Keratinocyte (primary cell): ENCODE data around the gene NFASC. TPM values are rescaled to one million over a fixed set of nuclear protein-coding genes. Genes with fewer than 3 reads are reported as not detected.

Source experiments
- DNase-seq: peaks from one replicate; pipeline ENCODE4 v3.0.0-alpha.2; 2011; ENCODE audit warnings: low read depth, missing footprints, low spot score
- FAIRE-seq: peaks from 2 replicates; lab custom pipeline; 2011; peaks lifted over from hg19 to GRCh38; lab: Jason Lieb, UNC
- H2AFZ ChIP-seq: 2 replicates; pipeline ENCODE4 v1.6.0; 2012; ENCODE audit warnings: low read length, control low read depth, inconsistent platforms; ENCODE audit not compliant: control insufficient read depth
- H3K27ac ChIP-seq: 2 replicates; pipeline ENCODE4 v1.5.1; 2011; ENCODE audit warnings: low read length; ENCODE audit not compliant: control insufficient read depth, insufficient read depth
- H3K27me3 ChIP-seq: 3 replicates; pipeline ENCODE4 v1.6.0; 2011; ENCODE audit warnings: low read length; ENCODE audit not compliant: control insufficient read depth, insufficient read depth; ENCODE audit errors: extremely low read depth
- H3K36me3 ChIP-seq, 2 experiments: 2 replicates in 1 of 2; 3 replicates in 1 of 2; pipeline ENCODE4 v1.5.1; 2011; ENCODE audit warnings: low read length in 2 of 2, mild to moderate bottlenecking in 1 of 2; ENCODE audit not compliant: control insufficient read depth in 2 of 2, insufficient read depth in 2 of 2; ENCODE audit errors: extremely low read depth in 1 of 2
- H3K4me1 ChIP-seq: 3 replicates; pipeline ENCODE4 v1.5.1; 2011; ENCODE audit warnings: low read length; ENCODE audit not compliant: control insufficient read depth, insufficient read depth; ENCODE audit errors: extremely low read depth
- H3K4me2 ChIP-seq: 3 replicates; pipeline ENCODE4 v1.6.0; 2011; ENCODE audit warnings: low read depth, low read length; ENCODE audit not compliant: control insufficient read depth, insufficient read depth; ENCODE audit errors: extremely low read depth
- H3K4me3 ChIP-seq, 3 experiments: fragments of 200-600 bp in 1 of 3; sonication (generic) in 1 of 3; 2 replicates in 2 of 3; 3 replicates in 1 of 3; pipeline ENCODE4 v1.5.1; 2011 to 2016; ENCODE audit warnings: low read length in 3 of 3, mild to moderate bottlenecking in 3 of 3, control low read depth in 2 of 3, inconsistent platforms in 1 of 3, low read depth in 1 of 3, mixed read lengths in 1 of 3, mixed run types in 1 of 3, moderate library complexity in 1 of 3; ENCODE audit not compliant: control insufficient read depth in 2 of 3, insufficient read depth in 2 of 3; ENCODE audit errors: extremely low read depth in 1 of 3
- H3K79me2 ChIP-seq: 2 replicates; pipeline ENCODE4 v1.6.0; 2012; ENCODE audit warnings: low read length; ENCODE audit not compliant: control insufficient read depth, insufficient read depth
- H3K9ac ChIP-seq: 3 replicates; pipeline ENCODE4 v1.6.0; 2011; ENCODE audit warnings: low read length; ENCODE audit not compliant: control insufficient read depth, insufficient read depth; ENCODE audit errors: extremely low read depth
- H3K9me1 ChIP-seq: 3 replicates; pipeline ENCODE4 v1.6.0; 2011; ENCODE audit warnings: low read length; ENCODE audit not compliant: control insufficient read depth, insufficient read depth; ENCODE audit errors: extremely low read depth
- H3K9me3 ChIP-seq: 2 replicates; pipeline ENCODE4 v1.5.1; 2012; ENCODE audit warnings: low read depth, low read length; ENCODE audit not compliant: control insufficient read depth
- H4K20me1 ChIP-seq: 3 replicates; pipeline ENCODE4 v1.6.0; 2011; ENCODE audit warnings: low read length; ENCODE audit not compliant: control insufficient read depth, insufficient read depth; ENCODE audit errors: extremely low read depth
- EZH2 ChIP-seq: IDR thresholded peaks from one replicate; pipeline ENCODE4 v1.6.1; 2012; ENCODE audit warnings: inconsistent platforms, mild to moderate bottlenecking, low read length, moderate library complexity
- dilution Hi-C: fragments of 300-500 bp; cut with MboI; formaldehyde crosslinking; loops from one replicate; pipeline ENCODE4 v1.7.0; 2020; ENCODE audit warnings: low sequenced_read_pairs; ENCODE audit not compliant: extremely low pct_ligation_motif_present
- polyA plus RNA-seq, 5 experiments: library from polyadenylated mRNA; depleted of rRNA in 3 of 5; stranded (reverse) in 3 of 5; stranded (forward) in 1 of 5; unstranded in 1 of 5; fragments of >200 nt; gene quantifications; 1 replicate in 1 of 5; 2 replicates in 3 of 5; 3 replicates in 1 of 5; pipeline versions ENCODE4 v1.2.1 to v1.2.3, GENCODE V29; 2011 to 2012; ENCODE audit warnings: missing spikeins in 2 of 5, low read depth in 1 of 5, low replicate concordance in 1 of 5
- TF ChIP-seq, protein P1 (sequence below), 3 experiments: IDR thresholded peaks in 1 of 3; conservative IDR thresholded peaks in 1 of 3; optimal IDR thresholded peaks in 1 of 3; 2 replicates in 2 of 3; 3 replicates in 1 of 3; pipeline versions ENCODE3 to v1.5.1; 2011; ENCODE audit warnings: low read length in 3 of 3, mild to moderate bottlenecking in 3 of 3, moderate library complexity in 2 of 3, control low read depth in 1 of 3, inconsistent platforms in 1 of 3; ENCODE audit not compliant: insufficient read depth in 2 of 3; ENCODE audit errors: extremely low read depth in 1 of 3

The NFASC gene
- polyA plus RNA-seq, 1 donor (not counting 4 experiments of a cell fraction or from before 2014, with no cell fraction given): 4.3 TPM

DNA sequence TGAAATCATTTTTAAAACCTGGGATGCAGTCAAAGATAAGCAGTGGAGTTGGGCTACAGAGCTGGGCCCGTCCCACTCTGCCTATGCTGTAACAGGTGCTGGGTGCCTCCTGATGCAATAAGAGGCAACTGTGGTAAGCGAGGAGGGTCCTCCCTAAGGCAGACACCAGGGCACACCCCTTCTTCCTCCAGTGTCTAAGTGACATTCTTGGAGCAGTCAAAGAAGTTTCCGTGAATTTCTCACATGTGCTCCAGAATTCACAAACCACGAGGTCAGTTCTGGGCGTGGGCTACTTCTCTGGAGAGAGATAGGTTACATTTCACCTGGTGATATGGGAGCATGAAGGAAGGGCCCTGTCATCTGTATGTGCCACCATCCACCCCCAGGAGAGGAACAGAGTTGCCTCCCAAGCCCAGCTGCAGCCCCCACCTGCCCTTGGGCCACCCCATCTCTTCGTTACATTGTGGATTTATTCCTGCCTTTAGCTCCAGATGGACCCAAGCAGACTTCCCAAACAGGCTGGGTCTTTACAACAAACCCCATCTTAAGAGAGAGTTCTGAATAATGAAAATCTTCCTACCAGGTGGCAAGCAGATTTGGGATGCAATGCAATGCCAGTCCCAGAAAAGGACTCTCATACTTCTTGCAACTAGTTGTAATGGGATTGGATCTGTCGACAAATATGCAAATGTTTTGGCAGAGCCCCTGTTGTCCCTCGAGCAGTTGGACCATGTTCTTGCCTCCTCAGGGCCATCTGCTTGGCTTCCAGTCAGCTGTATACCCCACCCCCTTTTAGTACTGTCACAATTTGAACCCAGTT is 89.9 kb downstream of the NFASC start:
- DNase-seq (no peak), FAIRE-seq (no peak)
- Histone ChIP-seq H2AFZ (no peak overlapping the region), H3K4me3 (no peak overlapping the region), H3K36me3 (no peaks in the 10 kb centered on the region), H3K4me2 (no peak overlapping the region), H3K9me3 (no peaks in the 10 kb centered on the region), H3K27me3 (peaks cover 4% of the 10 kb centered on the region), H3K9me1 (no peaks in the 10 kb centered on the region), H3K4me1 (no peaks in the 10 kb centered on the region), H3K79me2 (no peaks in the 10 kb centered on the region), H4K20me1 (no peaks in the 10 kb centered on the region), H3K27ac (no peak overlapping the region), H3K9ac (no peak overlapping the region)
- dilution Hi-C loops: loop anchor here (25.0 kb wide), 1 partner anchor 148 kb away; no protein-coding TSS in a partner anchor
- TF ChIP-seq EZH2: no peak
- TF ChIP-seq, protein P1, sequence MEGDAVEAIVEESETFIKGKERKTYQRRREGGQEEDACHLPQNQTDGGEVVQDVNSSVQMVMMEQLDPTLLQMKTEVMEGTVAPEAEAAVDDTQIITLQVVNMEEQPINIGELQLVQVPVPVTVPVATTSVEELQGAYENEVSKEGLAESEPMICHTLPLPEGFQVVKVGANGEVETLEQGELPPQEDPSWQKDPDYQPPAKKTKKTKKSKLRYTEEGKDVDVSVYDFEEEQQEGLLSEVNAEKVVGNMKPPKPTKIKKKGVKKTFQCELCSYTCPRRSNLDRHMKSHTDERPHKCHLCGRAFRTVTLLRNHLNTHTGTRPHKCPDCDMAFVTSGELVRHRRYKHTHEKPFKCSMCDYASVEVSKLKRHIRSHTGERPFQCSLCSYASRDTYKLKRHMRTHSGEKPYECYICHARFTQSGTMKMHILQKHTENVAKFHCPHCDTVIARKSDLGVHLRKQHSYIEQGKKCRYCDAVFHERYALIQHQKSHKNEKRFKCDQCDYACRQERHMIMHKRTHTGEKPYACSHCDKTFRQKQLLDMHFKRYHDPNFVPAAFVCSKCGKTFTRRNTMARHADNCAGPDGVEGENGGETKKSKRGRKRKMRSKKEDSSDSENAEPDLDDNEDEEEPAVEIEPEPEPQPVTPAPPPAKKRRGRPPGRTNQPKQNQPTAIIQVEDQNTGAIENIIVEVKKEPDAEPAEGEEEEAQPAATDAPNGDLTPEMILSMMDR (optimal IDR thresholded peaks at IDR 0.05 in 1 of 3, IDR thresholded peaks at IDR 0.05 in 1 of 3, conservative IDR thresholded peaks at IDR 0.05 in 1 of 3; ENCODE audit: extremely low read depth in 1 of 3, insufficient read depth in 2 of 3, low read length in 3 of 3): no peak

DNA sequence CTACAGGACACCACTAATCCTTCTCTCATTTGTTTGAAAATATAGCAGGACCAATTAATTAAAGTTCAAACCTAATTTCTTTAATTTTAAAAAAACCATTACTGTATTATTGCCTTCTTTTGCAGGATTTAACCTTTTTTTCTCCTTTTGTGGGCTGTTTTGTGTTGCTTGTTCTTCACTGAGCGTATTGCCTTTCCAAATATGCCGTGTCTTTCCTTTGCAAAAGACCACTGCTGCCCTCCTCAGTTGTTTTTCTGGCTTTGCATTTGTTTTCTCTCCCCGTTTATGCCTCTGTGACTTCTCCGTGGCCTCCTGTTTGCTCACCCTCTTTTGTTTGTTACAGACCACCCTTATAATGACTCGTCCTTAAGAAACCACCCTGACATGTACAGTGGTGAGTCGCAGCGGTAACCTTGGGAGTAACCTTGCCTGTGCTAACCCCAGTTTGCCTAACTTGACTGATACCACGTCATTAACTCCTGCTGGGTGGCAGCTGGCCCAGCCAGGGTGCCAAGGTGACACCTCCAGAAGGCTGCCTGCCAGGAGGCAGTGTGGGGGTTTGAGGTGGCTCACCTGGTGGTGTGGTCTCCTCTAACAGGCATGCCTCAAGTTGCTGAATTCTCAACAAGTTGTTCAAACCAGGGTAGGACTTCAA is 91.2 kb downstream of the NFASC start:
- no peak for TF ChIP-seq EZH2
- TF ChIP-seq, protein P1 (optimal IDR thresholded peaks at IDR 0.05 in 1 of 3, IDR thresholded peaks at IDR 0.05 in 1 of 3, conservative IDR thresholded peaks at IDR 0.05 in 1 of 3; ENCODE audit: extremely low read depth in 1 of 3, insufficient read depth in 2 of 3, low read length in 3 of 3): no peak
- no peaks in the 10 kb centered on the region for H3K9me3 ChIP-seq
- no peak overlapping the region for H2AFZ ChIP-seq
- H3K4me2 ChIP-seq: no peak overlapping the region
- peaks cover 4% of the 10 kb centered on the region for H3K27me3 ChIP-seq
- no peaks in the 10 kb centered on the region for H4K20me1 ChIP-seq
- H3K9ac ChIP-seq: no peak overlapping the region
- no peaks in the 10 kb centered on the region for H3K79me2 ChIP-seq
- no peaks in the 10 kb centered on the region for H3K4me1 ChIP-seq
- DNase-seq: no peak
- H3K27ac ChIP-seq: no peak overlapping the region
- no peak for FAIRE-seq
- H3K4me3 ChIP-seq: no peak overlapping the region
- dilution Hi-C loops: loop anchor here (25.0 kb wide), 1 partner anchor 150 kb away; no protein-coding TSS in a partner anchor
- no peaks in the 10 kb centered on the region for H3K36me3 ChIP-seq
- H3K9me1 ChIP-seq: no peaks in the 10 kb centered on the region
